ENCODE measurements around the gene CEP164.

The CEP164 gene

GRCh38 chr11:117461396-117462182 is 133.9 kb downstream of the CEP164 start:
- Histone ChIP-seq H3K9ac (ENCODE audit: low read length) (no peak overlapping the region), H3K36me3 (ENCODE audit: insufficient read depth, low read length) (no peaks in the 10 kb centered on the region), H3K27ac (ENCODE audit: low read depth, low read length) (no peak overlapping the region), H3K4me3 (ENCODE audit: low read depth in 1 of 2, low read length in 2 of 2) (no peak overlapping the region), H3K9me3 (ENCODE audit: low read length) (no peaks in the 10 kb centered on the region), H3K27me3 (ENCODE audit: control insufficient read depth in 1 of 2, insufficient read depth in 2 of 2, low read length in 2 of 2) (no peaks in the 10 kb centered on the region), H3K4me1 (ENCODE audit: insufficient read depth, low read length) (no peaks in the 10 kb centered on the region)

DNA sequence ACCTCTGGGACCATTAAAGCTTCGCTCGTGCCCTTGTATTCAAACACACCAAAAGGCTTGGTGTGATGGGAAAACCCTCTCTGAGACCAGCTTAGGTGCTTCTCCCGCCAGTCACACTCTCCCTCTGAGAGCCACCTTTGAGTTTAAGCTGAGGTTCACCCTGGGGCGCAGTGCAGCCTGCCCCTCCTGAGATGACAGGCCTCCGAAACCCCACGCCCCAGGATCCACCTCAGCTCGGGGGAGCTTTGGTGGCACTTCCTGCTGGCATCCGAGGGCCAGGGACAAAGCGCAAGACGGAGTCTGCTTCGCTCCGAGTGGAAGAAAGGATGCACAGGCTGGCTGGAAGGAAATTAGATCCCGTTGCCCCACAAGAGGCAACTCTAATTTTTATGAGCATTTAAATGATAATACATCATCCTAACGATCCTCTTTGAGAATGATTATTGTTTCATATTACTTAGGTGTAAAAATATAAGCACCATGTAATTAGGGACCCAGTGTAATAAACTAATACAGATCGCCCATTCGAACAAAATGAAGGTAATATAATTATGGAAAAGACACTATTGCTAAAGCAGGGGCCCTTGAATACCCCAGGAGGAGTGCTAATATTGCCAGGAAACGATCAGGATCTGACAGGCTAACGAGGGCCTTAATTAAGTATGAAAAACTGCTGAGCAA is 134.7 kb downstream of the CEP164 start:
- H3K4me1 ChIP-seq (ENCODE audit: insufficient read depth, low read length), result no peaks in the 10 kb centered on the region
- no peak overlapping the region for H3K9ac ChIP-seq (ENCODE audit: low read length)
- no peaks in the 10 kb centered on the region for H3K36me3 ChIP-seq (ENCODE audit: insufficient read depth, low read length)
- no peaks in the 10 kb centered on the region for H3K27me3 ChIP-seq (ENCODE audit: control insufficient read depth in 1 of 2, insufficient read depth in 2 of 2, low read length in 2 of 2)
- no peaks in the 10 kb centered on the region for H3K9me3 ChIP-seq (ENCODE audit: low read length)
- H3K4me3 ChIP-seq (ENCODE audit: low read depth in 1 of 2, low read length in 2 of 2), result no peak overlapping the region
- no peak overlapping the region for H3K27ac ChIP-seq (ENCODE audit: low read depth, low read length)

DNA sequence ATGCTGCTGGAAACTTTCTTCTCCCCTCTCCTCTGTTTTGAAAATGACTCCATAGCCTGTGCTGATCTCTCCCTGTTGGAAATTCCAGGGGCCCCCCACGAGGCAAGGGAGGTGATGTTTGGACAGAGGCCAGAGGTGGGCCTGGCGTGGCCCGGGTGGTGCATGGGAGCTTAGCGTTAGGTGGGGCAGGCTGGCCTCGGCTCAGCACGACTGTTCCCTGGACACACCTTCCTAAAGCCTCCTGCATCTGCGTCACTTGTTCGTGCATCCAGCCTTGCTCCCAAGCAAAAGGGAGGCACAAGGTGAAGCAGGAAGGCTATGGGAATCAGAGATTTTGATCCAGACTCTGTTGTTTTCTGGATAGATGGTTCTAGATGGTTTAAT is 135.2 kb downstream of the CEP164 start:
- Histone ChIP-seq H3K27me3 (ENCODE audit: control insufficient read depth in 1 of 2, insufficient read depth in 2 of 2, low read length in 2 of 2) (no peaks in the 10 kb centered on the region), H3K36me3 (ENCODE audit: insufficient read depth, low read length) (no peaks in the 10 kb centered on the region), H3K4me1 (ENCODE audit: insufficient read depth, low read length) (no peaks in the 10 kb centered on the region), H3K27ac (ENCODE audit: low read depth, low read length) (no peak overlapping the region), H3K9me3 (ENCODE audit: low read length) (no peaks in the 10 kb centered on the region), H3K4me3 (ENCODE audit: low read depth in 1 of 2, low read length in 2 of 2) (no peak overlapping the region), H3K9ac (ENCODE audit: low read length) (no peak overlapping the region)
